IPS DF 4.7 (cell line): Measurements from ENCODE around the gene SLC22A1.
"Not testable (repeated sequence)": the region's sequence is repeated elsewhere in the genome, so short reads cannot be mapped to it uniquely, and the experiment has no call there.

ENCODE experiments used
- DNase-seq: peaks from one replicate; pipeline ENCODE4 v3.0.0-alpha.2; 2013; ENCODE audit warnings: low spot score; ENCODE audit errors: extremely low read depth

SLC22A1 gene

GRCh38 chr6:160093061-160093460, 28.6 kb upstream of the SLC22A1 start:
- DNase-seq, result no peak

- no peak for DNase-seq
Measured at GRCh38 chr6:160093946-160094345, 27.7 kb upstream of the SLC22A1 start.

- no peak for DNase-seq
Measured at GRCh38 chr6:160095146-160095845, 26.3 kb upstream of the SLC22A1 start.

GRCh38 chr6:160101277-160102205, 20.1 kb upstream of the SLC22A1 start:
- no peak for DNase-seq

- DNase-seq, result no peak
Measured at GRCh38 chr6:160102399-160102798, 19.2 kb upstream of the SLC22A1 start.

GRCh38 chr6:160102956-160103824, 18.4 kb upstream of the SLC22A1 start:
- peak; percentile 46 for DNase-seq

- no peak for DNase-seq
Measured at GRCh38 chr6:160103825-160104100, 17.9 kb upstream of the SLC22A1 start.

GRCh38 chr6:160104821-160105517, 16.6 kb upstream of the SLC22A1 start:
- DNase-seq, result no peak

- no peak for DNase-seq
Measured at GRCh38 chr6:160106010-160106409, 15.6 kb upstream of the SLC22A1 start.

GRCh38 chr6:160106701-160107100, 14.9 kb upstream of the SLC22A1 start:
- no peak for DNase-seq

GRCh38 chr6:160108077-160108476, 13.5 kb upstream of the SLC22A1 start:
- DNase-seq, result no peak

GRCh38 chr6:160110586-160111123, 11.0 kb upstream of the SLC22A1 start:
- no peak for DNase-seq

GRCh38 chr6:160111806-160112205, 9.8 kb upstream of the SLC22A1 start:
- DNase-seq, result peak; percentile 38

GRCh38 chr6:160112628-160113299, 8.9 kb upstream of the SLC22A1 start:
- DNase-seq, result no peak

GRCh38 chr6:160114536-160114935, 7.1 kb upstream of the SLC22A1 start:
- not testable (repeated sequence) for DNase-seq

GRCh38 chr6:160115421-160115820, 6.2 kb upstream of the SLC22A1 start:
- DNase-seq, result no peak

GRCh38 chr6:160116411-160116810, 5.2 kb upstream of the SLC22A1 start:
- no peak for DNase-seq

- no peak for DNase-seq
Measured at GRCh38 chr6:160117137-160117536, 4.5 kb upstream of the SLC22A1 start.

- DNase-seq, result no peak
Measured at GRCh38 chr6:160118620-160119229, 2.9 kb upstream of the SLC22A1 start.

GRCh38 chr6:160120087-160120486, 1.5 kb upstream of the SLC22A1 start:
- no peak for DNase-seq
